Neuronal stem cell (in vitro differentiated cells): ENCODE measurements around the gene STARD3NL. TPM values are rescaled to one million over a fixed set of nuclear protein-coding genes. Genes with fewer than 3 reads are reported as not detected.

ENCODE experiments used
- small RNA-seq: library from polyadenylated mRNA; stranded (forward); fragments of <200 nt; extraction: miRNeasy Mini kit (QIAGEN cat#:217004); gene quantifications from one replicate; pipeline ENCODE3, GENCODE V24; 2013; ENCODE audit not compliant: insufficient read depth

The STARD3NL gene

Small RNAs within 50 kb of the gene (small RNA-seq; reads per million reads assigned to genes)
- not detected for gene TRGJ1
- gene TRGJ2, result not detected
- not detected for gene TRGJP
- gene TRGJP1, result not detected
- not detected for gene TRGJP2
